HCT116 (cell line): ENCODE measurements around the gene CAPN13.

ENCODE experiments used
- CEBPB ChIP-seq: IDR thresholded peaks from 2 replicates; pipeline ENCODE4 v1.6.1; 2012; ENCODE audit warnings: low read depth
- ELF1 ChIP-seq: IDR thresholded peaks from 2 replicates; pipeline ENCODE4 v1.6.1; 2012; ENCODE audit warnings: low read depth, borderline replicate concordance
- EZH2 ChIP-seq: fragments of 200-600 bp; sonication (generic); IDR thresholded peaks from 2 replicates; pipeline ENCODE4 v1.6.1; 2017; ENCODE audit warnings: antibody characterized with exemption, mixed run types
- EZH2phosphoT487 ChIP-seq: fragments of 200-600 bp; IDR thresholded peaks from 2 replicates; pipeline ENCODE4 v1.6.1; 2018; ENCODE audit warnings: antibody characterized with exemption, borderline replicate concordance
- POLR2A ChIP-seq: IDR thresholded peaks from 2 replicates; pipeline ENCODE4 v1.7.0; 2011; ENCODE audit warnings: borderline replicate concordance; ENCODE audit not compliant: insufficient read depth, insufficient read length; ENCODE audit errors: extremely low read depth
- POLR2AphosphoS5 ChIP-seq: IDR thresholded peaks from 2 replicates; pipeline ENCODE4 v1.6.1; 2011; ENCODE audit warnings: mild to moderate bottlenecking, low read depth, low read length, moderate library complexity
- YY1 ChIP-seq: IDR thresholded peaks from 2 replicates; pipeline ENCODE4 v1.6.1; 2011; ENCODE audit warnings: low read length, low read depth, moderate library complexity, mild to moderate bottlenecking; ENCODE audit not compliant: insufficient replicate concordance; ENCODE audit errors: extremely low read depth
- ZNF274 ChIP-seq: fragments of 200-500 bp; sonication (Bioruptor generic); IDR thresholded peaks from 2 replicates; pipeline ENCODE4 v1.6.1; 2014; ENCODE audit warnings: mild to moderate bottlenecking, low read depth, low read length, inconsistent platforms
- TF ChIP-seq, protein P1 (sequence below): IDR thresholded peaks from 2 replicates; pipeline ENCODE4 v1.6.1; 2012; ENCODE audit warnings: low read depth
- TF ChIP-seq, protein P2 (sequence below), 3 experiments: fragments of 200-600 bp in 1 of 3; sonication (generic) in 1 of 3; IDR thresholded peaks in 2 of 3; conservative IDR thresholded peaks in 1 of 3; 2 replicates each; pipeline ENCODE4 v1.5.1; 2012 to 2017; ENCODE audit warnings: low read depth in 2 of 3, low read length in 2 of 3, antibody characterized with exemption in 1 of 3, borderline replicate concordance in 1 of 3, control low read depth in 1 of 3, mild to moderate bottlenecking in 1 of 3, mixed read lengths in 1 of 3, mixed run types in 1 of 3, moderate library complexity in 1 of 3; ENCODE audit not compliant: insufficient read depth in 1 of 3

DNA sequence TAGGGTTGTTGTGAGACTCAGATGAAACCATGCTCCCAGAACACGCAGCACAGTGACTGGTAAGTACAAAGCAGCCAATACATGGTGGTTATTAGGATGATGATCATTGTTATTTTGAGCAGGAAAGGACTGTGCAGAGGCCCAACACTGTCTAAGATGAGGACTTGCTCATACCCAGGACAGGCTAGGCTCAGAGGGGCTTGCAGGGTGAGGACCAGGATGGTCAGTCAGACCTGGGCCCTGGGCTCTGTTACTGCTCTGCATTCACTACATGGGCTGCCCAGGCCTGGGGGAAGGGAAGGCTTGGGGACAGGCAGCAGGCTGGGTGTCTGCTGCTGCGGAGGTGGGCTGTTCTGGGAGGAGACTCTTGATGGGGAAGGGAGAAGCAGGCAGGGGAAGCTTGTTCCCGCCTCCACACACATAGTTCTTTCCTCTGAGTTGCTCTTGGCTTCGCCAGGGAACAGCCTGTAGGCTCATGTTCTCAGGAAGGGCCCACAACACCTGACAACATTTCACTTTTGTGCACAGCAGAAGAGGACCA is 17.5 kb downstream of the CAPN13 start:
- no peak for TF ChIP-seq POLR2A
- TF ChIP-seq, protein P1, sequence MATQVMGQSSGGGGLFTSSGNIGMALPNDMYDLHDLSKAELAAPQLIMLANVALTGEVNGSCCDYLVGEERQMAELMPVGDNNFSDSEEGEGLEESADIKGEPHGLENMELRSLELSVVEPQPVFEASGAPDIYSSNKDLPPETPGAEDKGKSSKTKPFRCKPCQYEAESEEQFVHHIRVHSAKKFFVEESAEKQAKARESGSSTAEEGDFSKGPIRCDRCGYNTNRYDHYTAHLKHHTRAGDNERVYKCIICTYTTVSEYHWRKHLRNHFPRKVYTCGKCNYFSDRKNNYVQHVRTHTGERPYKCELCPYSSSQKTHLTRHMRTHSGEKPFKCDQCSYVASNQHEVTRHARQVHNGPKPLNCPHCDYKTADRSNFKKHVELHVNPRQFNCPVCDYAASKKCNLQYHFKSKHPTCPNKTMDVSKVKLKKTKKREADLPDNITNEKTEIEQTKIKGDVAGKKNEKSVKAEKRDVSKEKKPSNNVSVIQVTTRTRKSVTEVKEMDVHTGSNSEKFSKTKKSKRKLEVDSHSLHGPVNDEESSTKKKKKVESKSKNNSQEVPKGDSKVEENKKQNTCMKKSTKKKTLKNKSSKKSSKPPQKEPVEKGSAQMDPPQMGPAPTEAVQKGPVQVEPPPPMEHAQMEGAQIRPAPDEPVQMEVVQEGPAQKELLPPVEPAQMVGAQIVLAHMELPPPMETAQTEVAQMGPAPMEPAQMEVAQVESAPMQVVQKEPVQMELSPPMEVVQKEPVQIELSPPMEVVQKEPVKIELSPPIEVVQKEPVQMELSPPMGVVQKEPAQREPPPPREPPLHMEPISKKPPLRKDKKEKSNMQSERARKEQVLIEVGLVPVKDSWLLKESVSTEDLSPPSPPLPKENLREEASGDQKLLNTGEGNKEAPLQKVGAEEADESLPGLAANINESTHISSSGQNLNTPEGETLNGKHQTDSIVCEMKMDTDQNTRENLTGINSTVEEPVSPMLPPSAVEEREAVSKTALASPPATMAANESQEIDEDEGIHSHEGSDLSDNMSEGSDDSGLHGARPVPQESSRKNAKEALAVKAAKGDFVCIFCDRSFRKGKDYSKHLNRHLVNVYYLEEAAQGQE: no peak
- TF ChIP-seq, protein P2, sequence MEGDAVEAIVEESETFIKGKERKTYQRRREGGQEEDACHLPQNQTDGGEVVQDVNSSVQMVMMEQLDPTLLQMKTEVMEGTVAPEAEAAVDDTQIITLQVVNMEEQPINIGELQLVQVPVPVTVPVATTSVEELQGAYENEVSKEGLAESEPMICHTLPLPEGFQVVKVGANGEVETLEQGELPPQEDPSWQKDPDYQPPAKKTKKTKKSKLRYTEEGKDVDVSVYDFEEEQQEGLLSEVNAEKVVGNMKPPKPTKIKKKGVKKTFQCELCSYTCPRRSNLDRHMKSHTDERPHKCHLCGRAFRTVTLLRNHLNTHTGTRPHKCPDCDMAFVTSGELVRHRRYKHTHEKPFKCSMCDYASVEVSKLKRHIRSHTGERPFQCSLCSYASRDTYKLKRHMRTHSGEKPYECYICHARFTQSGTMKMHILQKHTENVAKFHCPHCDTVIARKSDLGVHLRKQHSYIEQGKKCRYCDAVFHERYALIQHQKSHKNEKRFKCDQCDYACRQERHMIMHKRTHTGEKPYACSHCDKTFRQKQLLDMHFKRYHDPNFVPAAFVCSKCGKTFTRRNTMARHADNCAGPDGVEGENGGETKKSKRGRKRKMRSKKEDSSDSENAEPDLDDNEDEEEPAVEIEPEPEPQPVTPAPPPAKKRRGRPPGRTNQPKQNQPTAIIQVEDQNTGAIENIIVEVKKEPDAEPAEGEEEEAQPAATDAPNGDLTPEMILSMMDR (IDR thresholded peaks at IDR 0.05 in 2 of 3, conservative IDR thresholded peaks at IDR 0.05 in 1 of 3; ENCODE audit: borderline replicate concordance in 1 of 3, insufficient read depth in 1 of 3, low read depth in 2 of 3, low read length in 2 of 3): no peak
- TF ChIP-seq YY1: no peak
- TF ChIP-seq ELF1: no peak
- TF ChIP-seq POLR2AphosphoS5: no peak
- no peak for TF ChIP-seq EZH2phosphoT487
- no peak for TF ChIP-seq CEBPB
- no peak for TF ChIP-seq EZH2
- TF ChIP-seq ZNF274: no peak
